GM20000 (cell line): Measurements from ENCODE around the gene KLRF2.

Source experiments
- DNase-seq: peaks from one replicate; pipeline ENCODE4 v3.0.0; 2012; ENCODE audit warnings: low spot score
- TF ChIP-seq, protein P1 (sequence below): IDR thresholded peaks from 2 replicates; pipeline ENCODE4 v1.5.1; 2012; ENCODE audit warnings: mild to moderate bottlenecking, control low read depth; ENCODE audit errors: extremely low read depth, missing control alignments

The KLRF2 gene, protein sequence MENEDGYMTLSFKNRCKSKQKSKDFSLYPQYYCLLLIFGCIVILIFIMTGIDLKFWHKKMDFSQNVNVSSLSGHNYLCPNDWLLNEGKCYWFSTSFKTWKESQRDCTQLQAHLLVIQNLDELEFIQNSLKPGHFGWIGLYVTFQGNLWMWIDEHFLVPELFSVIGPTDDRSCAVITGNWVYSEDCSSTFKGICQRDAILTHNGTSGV

DNA sequence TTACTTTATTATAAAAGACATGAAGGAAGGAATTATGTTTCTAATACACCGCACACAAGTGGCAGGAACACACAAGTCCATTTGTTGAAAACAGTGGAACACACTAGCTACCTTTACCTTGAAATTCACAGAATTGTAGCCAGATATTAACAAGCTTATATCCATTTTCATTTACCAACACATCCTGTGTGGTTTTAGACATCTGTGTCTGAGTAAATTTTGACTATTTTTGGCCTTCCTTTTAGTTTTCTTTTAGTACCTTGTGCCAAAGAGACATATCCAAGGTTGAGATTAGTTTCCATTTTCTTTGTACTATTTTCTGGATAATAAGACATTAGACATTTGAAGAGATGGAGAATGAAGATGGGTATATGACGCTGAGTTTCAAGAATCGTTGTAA lies at the start of gene KLRF2:
TSS of gene KLRF2 (plus strand) at position 244 of the 400 bp plus-strand sequence. CDS start at position 351, 107 bp downstream.
- no peak for DNase-seq
- TF ChIP-seq, protein P1, sequence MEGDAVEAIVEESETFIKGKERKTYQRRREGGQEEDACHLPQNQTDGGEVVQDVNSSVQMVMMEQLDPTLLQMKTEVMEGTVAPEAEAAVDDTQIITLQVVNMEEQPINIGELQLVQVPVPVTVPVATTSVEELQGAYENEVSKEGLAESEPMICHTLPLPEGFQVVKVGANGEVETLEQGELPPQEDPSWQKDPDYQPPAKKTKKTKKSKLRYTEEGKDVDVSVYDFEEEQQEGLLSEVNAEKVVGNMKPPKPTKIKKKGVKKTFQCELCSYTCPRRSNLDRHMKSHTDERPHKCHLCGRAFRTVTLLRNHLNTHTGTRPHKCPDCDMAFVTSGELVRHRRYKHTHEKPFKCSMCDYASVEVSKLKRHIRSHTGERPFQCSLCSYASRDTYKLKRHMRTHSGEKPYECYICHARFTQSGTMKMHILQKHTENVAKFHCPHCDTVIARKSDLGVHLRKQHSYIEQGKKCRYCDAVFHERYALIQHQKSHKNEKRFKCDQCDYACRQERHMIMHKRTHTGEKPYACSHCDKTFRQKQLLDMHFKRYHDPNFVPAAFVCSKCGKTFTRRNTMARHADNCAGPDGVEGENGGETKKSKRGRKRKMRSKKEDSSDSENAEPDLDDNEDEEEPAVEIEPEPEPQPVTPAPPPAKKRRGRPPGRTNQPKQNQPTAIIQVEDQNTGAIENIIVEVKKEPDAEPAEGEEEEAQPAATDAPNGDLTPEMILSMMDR, result no peak

DNA sequence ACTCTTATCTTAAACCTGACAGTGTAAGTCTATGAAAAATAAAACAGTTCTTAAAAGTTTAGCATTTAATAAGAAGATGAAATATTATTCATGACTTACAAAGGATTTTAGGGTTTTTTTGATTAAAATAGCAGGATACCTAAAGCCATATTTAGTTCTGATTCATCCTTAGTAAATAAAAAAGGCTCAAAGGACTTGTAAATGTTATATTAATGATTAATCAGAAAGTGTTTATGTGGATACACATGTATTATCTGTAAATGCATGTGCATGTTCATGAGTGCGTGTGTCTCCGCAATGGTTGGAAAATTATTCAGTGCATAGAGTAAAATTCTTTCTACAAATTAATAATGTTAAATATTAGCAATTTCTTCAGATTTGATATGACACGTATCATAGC lies 49.6 kb upstream of the KLRF2 start:
- no peak for DNase-seq
- TF ChIP-seq, protein P1, result no peak

DNA sequence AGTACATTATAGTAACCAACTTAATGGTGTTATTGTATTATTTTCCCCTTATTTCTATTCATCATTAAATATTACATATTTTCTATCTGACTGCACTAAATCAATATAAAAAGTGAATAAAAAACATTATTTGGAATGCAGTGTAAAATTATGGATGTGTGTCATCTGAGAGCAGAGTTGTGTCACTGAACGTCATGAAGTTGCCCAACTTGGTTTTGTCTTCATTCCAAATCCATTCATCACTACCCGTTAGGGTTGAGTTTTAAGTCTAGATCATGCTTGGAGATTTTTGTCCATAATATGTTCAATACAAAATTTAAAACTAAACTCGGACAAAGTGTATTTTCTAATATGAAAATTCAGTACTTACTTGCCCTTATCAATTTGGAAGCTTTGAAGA lies 37.9 kb upstream of the KLRF2 start:
- TF ChIP-seq, protein P1, result no peak
- DNase-seq, result no peak

DNA sequence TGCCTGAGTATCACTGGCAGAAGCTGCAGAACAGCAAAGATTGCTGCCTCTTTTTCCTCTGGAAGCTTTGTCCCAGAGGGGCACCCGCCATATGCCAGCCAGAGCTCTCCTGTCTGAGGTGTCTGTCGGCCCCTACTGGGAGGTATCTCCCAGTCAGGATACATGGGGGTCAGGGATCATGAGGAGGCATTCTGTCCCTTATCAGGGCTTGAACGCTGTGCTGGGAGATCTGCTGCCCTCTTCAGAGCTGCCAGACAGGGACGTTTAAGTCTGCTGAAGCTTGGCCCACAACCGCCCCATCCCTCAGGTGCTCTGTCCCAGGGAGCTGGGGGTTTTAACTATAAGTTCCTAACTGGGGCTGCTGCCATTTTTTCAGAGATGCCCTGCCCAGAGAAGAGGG lies 32.4 kb upstream of the KLRF2 start:
- DNase-seq, result no peak
- TF ChIP-seq, protein P1, result no peak

DNA sequence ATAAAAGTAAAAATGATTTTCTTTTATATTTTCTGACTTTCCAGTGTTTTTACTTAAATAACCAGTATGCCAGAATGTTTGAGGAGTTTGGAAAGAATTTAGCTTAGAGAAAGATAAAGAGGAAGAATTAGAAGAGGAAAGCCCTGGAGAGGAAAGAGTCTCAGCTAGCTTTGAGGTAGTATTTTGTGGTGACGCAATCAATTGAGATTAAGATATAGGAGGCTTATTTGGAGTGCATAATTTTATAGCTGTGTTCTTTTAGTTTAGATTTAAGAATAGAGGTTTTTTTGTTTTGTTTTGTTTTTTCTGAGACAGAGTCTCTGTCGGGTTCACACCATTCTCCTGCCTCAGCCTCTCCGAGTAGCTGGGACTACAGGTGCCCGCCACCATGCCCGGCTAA lies 30.2 kb upstream of the KLRF2 start:
- no peak for DNase-seq
- TF ChIP-seq, protein P1, result no peak

DNA sequence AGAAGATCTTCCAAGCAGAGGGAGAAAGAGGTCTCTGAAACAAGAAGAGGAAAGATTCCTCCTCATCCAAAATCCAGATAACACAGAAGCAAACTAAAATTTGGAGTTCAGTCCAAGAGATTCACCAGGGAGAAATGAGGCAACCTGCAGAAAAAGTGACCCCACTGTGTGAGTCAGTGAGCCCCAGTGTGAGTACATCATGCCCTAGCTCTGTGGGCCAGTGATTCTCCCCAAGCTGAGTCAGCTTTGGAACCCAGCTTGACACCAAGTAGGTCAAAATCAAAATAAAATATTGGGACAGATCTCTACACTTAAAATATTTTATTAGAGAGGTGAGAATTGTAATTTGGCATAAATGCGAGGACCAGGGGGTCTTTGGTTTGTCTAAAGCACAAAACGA lies 29.4 kb upstream of the KLRF2 start:
- no peak for DNase-seq
- TF ChIP-seq, protein P1, result no peak

DNA sequence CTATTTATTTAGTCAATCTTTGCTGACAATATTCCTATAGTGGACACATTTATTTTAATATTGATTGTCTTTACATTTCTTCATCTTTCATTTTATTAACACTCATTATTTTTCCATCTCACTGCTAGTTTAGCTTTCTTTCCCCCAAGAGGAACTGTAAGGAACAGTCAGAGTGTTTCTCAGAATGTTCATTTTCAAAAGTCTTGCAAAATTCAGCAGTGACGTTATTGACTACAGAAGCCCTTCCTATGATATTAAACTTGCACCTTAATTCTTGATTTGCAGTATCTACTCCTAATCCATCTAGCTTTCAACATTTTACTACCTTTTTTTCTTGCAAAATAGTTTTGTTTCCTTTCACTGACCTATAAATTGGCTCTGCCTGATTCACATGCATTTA lies 25.1 kb upstream of the KLRF2 start:
- DNase-seq, result no peak
- TF ChIP-seq, protein P1, result no peak
